ENCODE results near the gene USP49. TPM values are rescaled to one million over a fixed set of nuclear protein-coding genes. Genes with fewer than 3 reads are reported as not detected.

Gene USP49
- total RNA-seq, 1 experiment from 2014 or later = 18.5 TPM

- no peak for TF ChIP-seq CTCF (IDR thresholded peaks at IDR 0.05; ENCODE audit: insufficient read depth in 1 of 2, low read depth in 1 of 2, low read length in 1 of 2, severe bottlenecking in 1 of 2, unreplicated experiment in 1 of 2)
- Histone ChIP-seq H3K4me3 (ENCODE audit: low read depth, low read length) (peak overlapping the region; percentile 98), H3K9me3 (no peaks in the 10 kb centered on the region), H3K36me3 (ENCODE audit: control insufficient read depth, insufficient read depth, low read length) (peaks cover 3% of the 10 kb centered on the region), H3K4me1 (peaks cover 9% of the 10 kb centered on the region; the same call in 1 of the 2 replicates), H3K27me3 (replicated peaks; ENCODE audit: control insufficient read depth, insufficient read depth, low read length) (no peaks in the 10 kb centered on the region)
- no TSS peak for BruUV-seq (replicated peaks)
- CTCF ChIA-PET = interaction anchor here (1.3 to 2.2 kb wide), 4 partner anchors 14 to 129 kb away, joined by 6 to 23 read pairs (median 10); partner anchors contain the start of genes TAF8 and USP49
- H3K36me3 Mint-ChIP-seq (ENCODE audit: insufficient read depth, unreplicated experiment) = peaks cover 56% of the 10 kb centered on the region
- H3K4me1 Mint-ChIP-seq (ENCODE audit: low read depth, unreplicated experiment) = peaks cover 19% of the 10 kb centered on the region
- POLR2A ChIA-PET = interaction anchor here (1.3 to 2.0 kb wide), 4 partner anchors 27 to 221 kb away, joined by 4 to 17 read pairs (median 8); partner anchors contain the start of genes C6orf132, TOMM6 and USP49
- no peak for DNase-seq
- H3K27me3 Mint-ChIP-seq (ENCODE audit: insufficient read depth, unreplicated experiment) = no peaks in the 10 kb centered on the region
- peak overlapping the region; percentile 98 for H3K27ac Mint-ChIP-seq (ENCODE audit: unreplicated experiment)
- no peaks in the 10 kb centered on the region for H3K9me3 Mint-ChIP-seq (ENCODE audit: unreplicated experiment)
- peak overlapping the region; percentile 88 for H3K4me3 Mint-ChIP-seq (ENCODE audit: unreplicated experiment)
- intact Hi-C loops (cut with micrococcal nuclease; ENCODE audit: unreplicated experiment) = loop anchor here (5.0 kb wide), 1 partner anchor 75 kb away; no protein-coding TSS in a partner anchor
Observed at GRCh38 chr6:41922154-41922553, 27.0 kb upstream of the USP49 start.

- no peak for DNase-seq
- Histone ChIP-seq H3K27me3 (replicated peaks; ENCODE audit: control insufficient read depth, insufficient read depth, low read length) (no peaks in the 10 kb centered on the region), H3K4me3 (ENCODE audit: low read depth, low read length) (peak overlapping the region; percentile 98), H3K4me1 (peaks cover 9% of the 10 kb centered on the region; the same call in 1 of the 2 replicates), H3K9me3 (no peaks in the 10 kb centered on the region), H3K36me3 (ENCODE audit: control insufficient read depth, insufficient read depth, low read length) (peaks cover 4% of the 10 kb centered on the region)
- ChIA-PET CTCF (interaction anchor here (0.8 to 2.2 kb wide), 15 partner anchors 11 to 642 kb away, joined by 3 to 23 read pairs (median 5); partner anchors contain the start of genes TAF8, TOMM6, UBR2 and USP49), POLR2A (interaction anchor here (1.0 to 2.0 kb wide), 8 partner anchors 14 to 221 kb away, joined by 4 to 26 read pairs (median 8); partner anchors contain the start of genes C6orf132, CCND3, FRS3 and TOMM6)
- peaks cover 19% of the 10 kb centered on the region for H3K4me1 Mint-ChIP-seq (ENCODE audit: low read depth, unreplicated experiment)
- BruUV-seq (replicated peaks) = no TSS peak
- H3K27ac Mint-ChIP-seq (ENCODE audit: unreplicated experiment) = peak overlapping the region; percentile 98
- H3K9me3 Mint-ChIP-seq (ENCODE audit: unreplicated experiment) = no peaks in the 10 kb centered on the region
- peak overlapping the region; percentile 88 for H3K4me3 Mint-ChIP-seq (ENCODE audit: unreplicated experiment)
- H3K27me3 Mint-ChIP-seq (ENCODE audit: insufficient read depth, unreplicated experiment) = no peaks in the 10 kb centered on the region
- no peak for TF ChIP-seq CTCF (IDR thresholded peaks at IDR 0.05; ENCODE audit: insufficient read depth in 1 of 2, low read depth in 1 of 2, low read length in 1 of 2, severe bottlenecking in 1 of 2, unreplicated experiment in 1 of 2)
- intact Hi-C loops (cut with micrococcal nuclease; ENCODE audit: unreplicated experiment) = loop anchor here (1.0 to 5.0 kb wide), 7 partner anchors 15 to 135 kb away; partner anchors contain the start of genes CCND3, TOMM6 and USP49
- H3K36me3 Mint-ChIP-seq (ENCODE audit: insufficient read depth, unreplicated experiment) = peaks cover 53% of the 10 kb centered on the region
Observed at GRCh38 chr6:41921712-41921998, 26.5 kb upstream of the USP49 start.

- H3K4me3 Mint-ChIP-seq (ENCODE audit: unreplicated experiment) = peak within 1 kb of the TSS; percentile 88
- DNase-seq = peak; percentile 92
- ChIA-PET CTCF (interaction anchor here (0.5 to 2.2 kb wide), 24 partner anchors 12 to 643 kb away, joined by 3 to 23 read pairs (median 4); partner anchors contain the start of genes CCND3, FRS3, TAF8 and TOMM6), POLR2A (interaction anchor here (0.5 to 2.0 kb wide), 11 partner anchors 15 to 707 kb away, joined by 3 to 26 read pairs (median 7); partner anchors contain the start of genes C6orf132, CCND3, FRS3 and TOMM6)
- peak within 1 kb of the TSS; percentile 98 for H3K27ac Mint-ChIP-seq (ENCODE audit: unreplicated experiment)
- Histone ChIP-seq H3K4me3 (ENCODE audit: low read depth, low read length) (peak within 1 kb of the TSS; percentile 98), H3K4me1 (peaks cover 9% of the 10 kb centered on the region; the same call in 1 of the 2 replicates), H3K36me3 (ENCODE audit: control insufficient read depth, insufficient read depth, low read length) (peaks cover 4% of the 10 kb centered on the region), H3K27me3 (replicated peaks; ENCODE audit: control insufficient read depth, insufficient read depth, low read length) (no peaks in the 10 kb centered on the region), H3K9me3 (no peaks in the 10 kb centered on the region)
- peaks cover 53% of the 10 kb centered on the region for H3K36me3 Mint-ChIP-seq (ENCODE audit: insufficient read depth, unreplicated experiment)
- H3K9me3 Mint-ChIP-seq (ENCODE audit: unreplicated experiment) = no peaks in the 10 kb centered on the region
- intact Hi-C loops (cut with micrococcal nuclease; ENCODE audit: unreplicated experiment) = loop anchor here (1.0 to 5.0 kb wide), 7 partner anchors 15 to 134 kb away; partner anchors contain the start of genes CCND3, TOMM6 and USP49
- no TSS peak for BruUV-seq (replicated peaks)
- peak; percentile 94 to 95 for TF ChIP-seq CTCF (IDR thresholded peaks at IDR 0.05; ENCODE audit: insufficient read depth in 1 of 2, low read depth in 1 of 2, low read length in 1 of 2, severe bottlenecking in 1 of 2, unreplicated experiment in 1 of 2)
- H3K4me1 Mint-ChIP-seq (ENCODE audit: low read depth, unreplicated experiment) = peaks cover 19% of the 10 kb centered on the region
- H3K27me3 Mint-ChIP-seq (ENCODE audit: insufficient read depth, unreplicated experiment) = no peaks in the 10 kb centered on the region
Observed at GRCh38 chr6:41920921-41921711, 25.9 kb upstream of the USP49 start, which contains the start of the genes BYSL and MED20. Gene BYSL (plus strand): TSS chr6:41921499. CDS start chr6:41921563, 64 bp downstream. Gene MED20 (minus strand): TSS chr6:41921139. CDS start chr6:41921018, 121 bp downstream.

All from Caco-2 (cell line).